KMS-11 (cell line): Measurements from ENCODE around the gene MT1M.

Source experiments
- H2AFZ ChIP-seq: fragments of 200-600 bp; sonication (generic); 2 replicates; pipeline ENCODE4 v1.6.1; 2016; ENCODE audit warnings: antibody characterized with exemption, mixed run types, low read depth
- H3K27ac ChIP-seq: fragments of 200-600 bp; sonication (generic); 2 replicates; pipeline ENCODE4 v1.6.1; 2016; ENCODE audit warnings: mild to moderate bottlenecking, mixed run types
- H3K27me3 ChIP-seq: fragments of 200-600 bp; sonication (generic); 2 replicates; pipeline ENCODE4 v1.6.1; 2017; ENCODE audit warnings: mild to moderate bottlenecking, low read depth, mixed run types, moderate library complexity; ENCODE audit not compliant: insufficient read depth
- H3K36me3 ChIP-seq: fragments of 200-600 bp; sonication (generic); 2 replicates; pipeline ENCODE4 v1.6.1; 2017; ENCODE audit warnings: mild to moderate bottlenecking, mixed run types; ENCODE audit not compliant: insufficient read depth
- H3K4me1 ChIP-seq: fragments of 200-600 bp; sonication (generic); 2 replicates; pipeline ENCODE4 v1.6.1; 2016; ENCODE audit warnings: mild to moderate bottlenecking, low read depth, mixed run types; ENCODE audit not compliant: poor library complexity, severe bottlenecking
- H3K4me2 ChIP-seq: fragments of 200-600 bp; sonication (generic); 2 replicates; pipeline ENCODE4 v1.7.0; 2016; ENCODE audit warnings: mild to moderate bottlenecking, mixed run types
- H3K4me3 ChIP-seq: fragments of 200-600 bp; sonication (generic); IDR thresholded peaks from 2 replicates; pipeline ENCODE4 v1.6.1; 2017; ENCODE audit warnings: low read depth, low read length, mixed read lengths; ENCODE audit not compliant: insufficient read depth
- H3K79me2 ChIP-seq: fragments of 200-600 bp; sonication (generic); 2 replicates; pipeline ENCODE4 v1.6.1; 2016; ENCODE audit warnings: low read depth, mixed run types; ENCODE audit not compliant: insufficient read depth
- H3K9ac ChIP-seq: fragments of 200-600 bp; sonication (generic); 2 replicates; pipeline ENCODE4 v1.6.1; 2016; ENCODE audit warnings: mild to moderate bottlenecking, mixed run types
- H4K20me1 ChIP-seq: fragments of 200-600 bp; sonication (generic); 2 replicates; pipeline ENCODE4 v1.6.1; 2016; ENCODE audit warnings: mild to moderate bottlenecking, mixed run types; ENCODE audit not compliant: insufficient read depth
- CTCF ChIP-seq: fragments of 200-600 bp; sonication (generic); conservative IDR thresholded peaks from 2 replicates; pipeline ENCODE4 v1.6.1; 2017; ENCODE audit warnings: low read depth, mild to moderate bottlenecking, antibody characterized with exemption, low read length, moderate library complexity, mixed read lengths

The MT1M gene

GRCh38 chr16:56600398-56600999 is 32.0 kb upstream of the MT1M start:
- Histone ChIP-seq H3K27ac (no peak overlapping the region), H3K79me2 (no peaks in the 10 kb centered on the region), H3K27me3 (no peaks in the 10 kb centered on the region), H2AFZ (0 out of 2 replicates have a peak overlapping the region, but pooled peaks have one; percentile 38), H4K20me1 (no peaks in the 10 kb centered on the region), H3K36me3 (no peaks in the 10 kb centered on the region), H3K4me1 (peaks cover 3% of the 10 kb centered on the region), H3K4me2 (no peak overlapping the region), H3K9ac (no peak overlapping the region), H3K4me3 (no peak overlapping the region)
- peak; percentile 79 for TF ChIP-seq CTCF

GRCh38 chr16:56601325-56601724 is 31.1 kb upstream of the MT1M start:
- no peaks in the 10 kb centered on the region for H3K36me3 ChIP-seq
- no peak for TF ChIP-seq CTCF
- no peak overlapping the region for H3K27ac ChIP-seq
- no peak overlapping the region for H2AFZ ChIP-seq
- H3K27me3 ChIP-seq = no peaks in the 10 kb centered on the region
- H3K4me1 ChIP-seq = peaks cover 3% of the 10 kb centered on the region
- no peaks in the 10 kb centered on the region for H4K20me1 ChIP-seq
- H3K79me2 ChIP-seq = no peaks in the 10 kb centered on the region
- no peak overlapping the region for H3K4me2 ChIP-seq
- no peak overlapping the region for H3K4me3 ChIP-seq
- no peak overlapping the region for H3K9ac ChIP-seq

GRCh38 chr16:56603589-56603988 is 28.9 kb upstream of the MT1M start:
- Histone ChIP-seq H4K20me1 (no peaks in the 10 kb centered on the region), H3K27ac (no peak overlapping the region), H2AFZ (no peak overlapping the region), H3K4me2 (no peak overlapping the region), H3K79me2 (no peaks in the 10 kb centered on the region), H3K4me3 (no peak overlapping the region), H3K9ac (no peak overlapping the region), H3K4me1 (peaks cover 3% of the 10 kb centered on the region), H3K27me3 (peaks cover under 1% of the 10 kb centered on the region; the same call in 1 of the 2 replicates), H3K36me3 (no peaks in the 10 kb centered on the region)
- no peak for TF ChIP-seq CTCF

- Histone ChIP-seq H3K4me3 (no peak overlapping the region), H3K36me3 (no peaks in the 10 kb centered on the region), H4K20me1 (no peaks in the 10 kb centered on the region), H3K27ac (no peak overlapping the region), H3K4me2 (no peak overlapping the region), H3K9ac (no peak overlapping the region), H3K79me2 (no peaks in the 10 kb centered on the region), H3K27me3 (peaks cover 4% of the 10 kb centered on the region; the same call in 1 of the 2 replicates), H2AFZ (no peak overlapping the region), H3K4me1 (peaks cover 17% of the 10 kb centered on the region)
- no peak for TF ChIP-seq CTCF
Measured at GRCh38 chr16:56604966-56605365, 27.5 kb upstream of the MT1M start.
